ENCODE data around the gene RIMBP2.

Gene RIMBP2

GRCh38 chr12:130737731-130738130 lies 21.6 kb upstream of the RIMBP2 start:
- TF ChIP-seq CTCF (IDR thresholded peaks at IDR 0.05; ENCODE audit: control insufficient read depth, extremely low read depth, insufficient read depth) = no peak
- no peak overlapping the region for H3K4me3 ChIP-seq (ENCODE audit: low read depth, low read length)
- DNase-seq (ENCODE audit: low read depth) = no peak

GRCh38 chr12:130729344-130729743 lies 13.2 kb upstream of the RIMBP2 start:
- no peak for DNase-seq (ENCODE audit: low read depth)
- no peak for TF ChIP-seq CTCF (IDR thresholded peaks at IDR 0.05; ENCODE audit: control insufficient read depth, extremely low read depth, insufficient read depth)
- H3K4me3 ChIP-seq (ENCODE audit: low read depth, low read length) = no peak overlapping the region

- no peak for TF ChIP-seq CTCF (IDR thresholded peaks at IDR 0.05; ENCODE audit: control insufficient read depth, extremely low read depth, insufficient read depth)
- H3K4me3 ChIP-seq (ENCODE audit: low read depth, low read length) = no peak overlapping the region
- DNase-seq (ENCODE audit: low read depth) = no peak
These were observed 12.3 kb upstream of the RIMBP2 start for GRCh38 chr12:130728158-130729058.

GRCh38 chr12:130719263-130719859 lies 3.3 kb upstream of the RIMBP2 start:
- no peak overlapping the region for H3K4me3 ChIP-seq (ENCODE audit: low read depth, low read length)
- no peak for DNase-seq (ENCODE audit: low read depth)
- no peak for TF ChIP-seq CTCF (IDR thresholded peaks at IDR 0.05; ENCODE audit: control insufficient read depth, extremely low read depth, insufficient read depth)

GRCh38 chr12:130717752-130718151 lies 1.7 kb upstream of the RIMBP2 start:
- DNase-seq (ENCODE audit: low read depth) = no peak
- no peak overlapping the region for H3K4me3 ChIP-seq (ENCODE audit: low read depth, low read length)
- TF ChIP-seq CTCF (IDR thresholded peaks at IDR 0.05; ENCODE audit: control insufficient read depth, extremely low read depth, insufficient read depth) = no peak

- H3K4me3 ChIP-seq (ENCODE audit: low read depth, low read length) = no peak overlapping the region
- DNase-seq (ENCODE audit: low read depth) = no peak
- TF ChIP-seq CTCF (IDR thresholded peaks at IDR 0.05; ENCODE audit: control insufficient read depth, extremely low read depth, insufficient read depth) = no peak
These were observed 869 bp upstream of the RIMBP2 start for GRCh38 chr12:130716969-130717366.

All from LNCaP clone FGC (cell line).